Panc1 (cell line): ENCODE measurements around the gene DEFB129. TPM values are rescaled to one million over a fixed set of nuclear protein-coding genes. Genes with fewer than 3 reads are reported as not detected.

Source experiments
- ATAC-seq: fragments of 200-7000 bp; cut with Tn5 transposase; 2 replicates; pipeline ENCODE4 v1.9.1; 2020; ENCODE audit warnings: mild to moderate bottlenecking, moderate library complexity
- BruUV-seq: library from RNA; stranded (reverse); fragments of 400-500 nt; replicated peaks from 2 replicates; lab custom pipeline; 2021; lab: Mats Ljungman, UMichigan
- CTCF ChIA-PET: fragments of 300-600 bp; sonication (Branson Sonifier 250); formaldehyde crosslinking; loops from one replicate; lab custom pipeline; 2022; ENCODE audit warnings: antibody characterized with exemption; lab: Charles Lee
- POLR2A ChIA-PET: fragments of 300-600 bp; sonication (Branson Sonifier 250); formaldehyde crosslinking; loops from one replicate; lab custom pipeline; 2022; ENCODE audit warnings: antibody characterized with exemption; lab: Charles Lee
- DNase-seq: peaks from one replicate; pipeline ENCODE4 v3.0.0-alpha.2; 2010; ENCODE audit warnings: low read depth, low spot score
- H3K27ac ChIP-seq: 2 replicates; pipeline ENCODE4 v1.5.1; 2011; ENCODE audit warnings: mild to moderate bottlenecking, low read length, inconsistent platforms
- H3K27me3 ChIP-seq: fragments of 200-500 bp; sonication (Bioruptor generic); 2 replicates; pipeline ENCODE4 v1.6.0; 2014; ENCODE audit warnings: low read length, inconsistent platforms; ENCODE audit not compliant: control insufficient read depth, insufficient read depth
- H3K36me3 ChIP-seq: fragments of 200-500 bp; sonication (Bioruptor generic); 2 replicates; pipeline ENCODE4 v1.5.1; 2014; ENCODE audit warnings: inconsistent platforms, mild to moderate bottlenecking, low read length, moderate library complexity; ENCODE audit not compliant: control insufficient read depth, insufficient read depth
- H3K4me1 ChIP-seq: 2 replicates; pipeline ENCODE4 v1.5.1; 2011; ENCODE audit warnings: inconsistent platforms, mild to moderate bottlenecking, low read length, moderate library complexity; ENCODE audit not compliant: control insufficient read depth, insufficient read depth
- H3K4me3 ChIP-seq, 2 experiments: 2 replicates each; pipeline ENCODE4 v1.5.1; 2011 to 2012; ENCODE audit warnings: low read depth in 2 of 2, low read length in 2 of 2, mild to moderate bottlenecking in 2 of 2, inconsistent platforms in 1 of 2, moderate library complexity in 1 of 2
- H3K9me3 ChIP-seq: fragments of 200-500 bp; sonication (Bioruptor generic); 2 replicates; pipeline ENCODE4 v1.5.1; 2014; ENCODE audit warnings: low read depth, mild to moderate bottlenecking, inconsistent platforms, low read length, moderate library complexity; ENCODE audit not compliant: control insufficient read depth, insufficient read depth
- CTCF ChIP-seq: fragments of 450-650 bp; IDR thresholded peaks from 2 replicates; pipeline ENCODE4 v1.5.1; 2017; ENCODE audit warnings: mild to moderate bottlenecking
- POLR2AphosphoS5 ChIP-seq: IDR thresholded peaks from 2 replicates; pipeline ENCODE4 v1.6.1; 2012; ENCODE audit warnings: mild to moderate bottlenecking, low read depth, low read length, moderate library complexity
- SIN3A ChIP-seq: IDR thresholded peaks from 2 replicates; pipeline ENCODE4 v1.6.1; 2012; ENCODE audit warnings: low read depth, mild to moderate bottlenecking, low read length, moderate library complexity, borderline replicate concordance; ENCODE audit not compliant: insufficient read depth
- TCF7L2 ChIP-seq: IDR thresholded peaks from 2 replicates; pipeline ENCODE4 v1.6.1; 2011; ENCODE audit warnings: mild to moderate bottlenecking, low read depth, low read length, inconsistent platforms
- in situ Hi-C: cut with HindIII; loops from 2 replicates; pipeline ENCODE4 v1.10.0; 2016; ENCODE audit warnings: low sequenced_read_pairs, low pct_unique_long_range_greater_than_20kb
- intact Hi-C: fragments of 100-400 bp; cut with micrococcal nuclease; formaldehyde crosslinking; loops from one replicate; pipeline ENCODE4 v1.10.0; 2022; ENCODE audit not compliant: unreplicated experiment
- total RNA-seq: library from RNA; stranded (reverse); gene quantifications from one replicate; pipeline ENCODE4 v1.2.1, GENCODE V29; 2021; ENCODE audit not compliant: unreplicated experiment
- TF ChIP-seq, protein P1 (sequence below), 2 experiments: IDR thresholded peaks; 2 replicates each; pipeline ENCODE4 v1.6.1; 2011 to 2012; ENCODE audit warnings: low read depth in 2 of 2, control low read depth in 1 of 2, low read length in 1 of 2, mild to moderate bottlenecking in 1 of 2, moderate library complexity in 1 of 2; ENCODE audit not compliant: insufficient read depth in 1 of 2

Gene DEFB129
- total RNA-seq, 1 experiment from 2014 or later: not detected

DNA sequence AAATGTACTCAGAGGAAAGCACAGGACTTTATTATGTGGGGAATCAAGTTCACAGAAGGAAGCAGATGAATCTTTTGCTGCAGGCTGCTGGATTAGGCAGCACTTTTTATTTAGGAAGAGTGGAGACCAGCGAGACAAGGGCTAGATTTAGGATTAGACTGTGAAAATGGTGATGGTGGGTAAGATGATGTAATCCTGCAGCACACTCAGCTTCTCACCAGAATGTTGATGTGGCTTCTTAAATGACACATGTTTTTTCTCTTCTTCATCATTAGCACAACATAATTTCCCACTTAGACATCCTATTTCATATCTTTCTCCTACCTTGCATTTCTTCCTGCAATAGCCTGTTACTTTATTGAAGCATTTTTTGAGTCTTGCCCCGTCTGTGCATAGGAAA, 39.3 kb upstream of the DEFB129 start:
- no peak for DNase-seq
- Histone ChIP-seq H3K27me3 (peaks cover 15% of the 10 kb centered on the region), H3K9me3 (no peaks in the 10 kb centered on the region), H3K27ac (no peak overlapping the region), H3K36me3 (no peaks in the 10 kb centered on the region), H3K4me1 (no peaks in the 10 kb centered on the region), H3K4me3 (no peak overlapping the region)
- no peak for ATAC-seq
- ChIA-PET POLR2A (no interaction called here), CTCF (no interaction called here)
- no TSS peak for BruUV-seq
- in situ Hi-C loops (no loop called here), intact Hi-C loops (no loop called here)
- TF ChIP-seq TCF7L2: no peak
- TF ChIP-seq CTCF: no peak
- TF ChIP-seq SIN3A: no peak
- TF ChIP-seq, protein P1, sequence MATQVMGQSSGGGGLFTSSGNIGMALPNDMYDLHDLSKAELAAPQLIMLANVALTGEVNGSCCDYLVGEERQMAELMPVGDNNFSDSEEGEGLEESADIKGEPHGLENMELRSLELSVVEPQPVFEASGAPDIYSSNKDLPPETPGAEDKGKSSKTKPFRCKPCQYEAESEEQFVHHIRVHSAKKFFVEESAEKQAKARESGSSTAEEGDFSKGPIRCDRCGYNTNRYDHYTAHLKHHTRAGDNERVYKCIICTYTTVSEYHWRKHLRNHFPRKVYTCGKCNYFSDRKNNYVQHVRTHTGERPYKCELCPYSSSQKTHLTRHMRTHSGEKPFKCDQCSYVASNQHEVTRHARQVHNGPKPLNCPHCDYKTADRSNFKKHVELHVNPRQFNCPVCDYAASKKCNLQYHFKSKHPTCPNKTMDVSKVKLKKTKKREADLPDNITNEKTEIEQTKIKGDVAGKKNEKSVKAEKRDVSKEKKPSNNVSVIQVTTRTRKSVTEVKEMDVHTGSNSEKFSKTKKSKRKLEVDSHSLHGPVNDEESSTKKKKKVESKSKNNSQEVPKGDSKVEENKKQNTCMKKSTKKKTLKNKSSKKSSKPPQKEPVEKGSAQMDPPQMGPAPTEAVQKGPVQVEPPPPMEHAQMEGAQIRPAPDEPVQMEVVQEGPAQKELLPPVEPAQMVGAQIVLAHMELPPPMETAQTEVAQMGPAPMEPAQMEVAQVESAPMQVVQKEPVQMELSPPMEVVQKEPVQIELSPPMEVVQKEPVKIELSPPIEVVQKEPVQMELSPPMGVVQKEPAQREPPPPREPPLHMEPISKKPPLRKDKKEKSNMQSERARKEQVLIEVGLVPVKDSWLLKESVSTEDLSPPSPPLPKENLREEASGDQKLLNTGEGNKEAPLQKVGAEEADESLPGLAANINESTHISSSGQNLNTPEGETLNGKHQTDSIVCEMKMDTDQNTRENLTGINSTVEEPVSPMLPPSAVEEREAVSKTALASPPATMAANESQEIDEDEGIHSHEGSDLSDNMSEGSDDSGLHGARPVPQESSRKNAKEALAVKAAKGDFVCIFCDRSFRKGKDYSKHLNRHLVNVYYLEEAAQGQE (IDR thresholded peaks at IDR 0.05; ENCODE audit: insufficient read depth in 1 of 2, low read depth in 2 of 2, low read length in 1 of 2): no peak

GRCh38 chr20:189611-190010, 37.4 kb upstream of the DEFB129 start, which contains the start of gene DEFB128:
Gene DEFB128, minus strand, starts transcription at chr20:189711. Its CDS starts 88 bp downstream, at chr20:189623.
- no peak for ATAC-seq
- BruUV-seq: no TSS peak
- H3K27ac ChIP-seq: no peak within 1 kb of the TSS
- peaks cover 7% of the 10 kb centered on the region for H3K27me3 ChIP-seq
- CTCF ChIA-PET: no interaction called here
- H3K4me3 ChIP-seq: no peak within 1 kb of the TSS
- H3K36me3 ChIP-seq: no peaks in the 10 kb centered on the region
- no peaks in the 10 kb centered on the region for H3K4me1 ChIP-seq
- in situ Hi-C loops (no loop called here), intact Hi-C loops (no loop called here)
- TF ChIP-seq SIN3A: no peak
- TF ChIP-seq, protein P1 (IDR thresholded peaks at IDR 0.05; ENCODE audit: insufficient read depth in 1 of 2, low read depth in 2 of 2, low read length in 1 of 2): no peak
- no peak for TF ChIP-seq CTCF
- no peak for TF ChIP-seq POLR2AphosphoS5
- no peak for TF ChIP-seq TCF7L2
- no peaks in the 10 kb centered on the region for H3K9me3 ChIP-seq
- DNase-seq: no peak
- POLR2A ChIA-PET: no interaction called here
